ENCODE measurements around the gene PLCL1. TPM values are rescaled to one million over a fixed set of nuclear protein-coding genes. Genes with fewer than 3 reads are reported as not detected.

Gene PLCL1
- total RNA-seq, 1 experiment from 2014 or later = 0.07 TPM

- ATAC-seq = peak; percentile 99
- CTCF ChIA-PET = interaction anchor here (0.6 to 1.6 kb wide), 3 partner anchors 36 to 929 kb away, joined by 3 to 4 read pairs (median 3); no protein-coding TSS in a partner anchor
- H3K4me3 Mint-ChIP-seq = no peak overlapping the region
- H3K27me3 Mint-ChIP-seq (ENCODE audit: low read depth) = no peaks in the 10 kb centered on the region
- no peak for TF ChIP-seq ZBTB21 (CRISPR knock-in tag; IDR thresholded peaks at IDR 0.05; ENCODE audit: borderline replicate concordance)
- no peak for TF ChIP-seq EMX1 (CRISPR knock-in tag; IDR thresholded peaks at IDR 0.05)
- TF ChIP-seq GTF2I (CRISPR knock-in tag; conservative IDR thresholded peaks at IDR 0.05) = no peak
- no peak for TF ChIP-seq NR2C2 (CRISPR knock-in tag; IDR thresholded peaks at IDR 0.05)
- no peak for TF ChIP-seq ZNF425 (CRISPR knock-in tag; conservative IDR thresholded peaks at IDR 0.05)
- TF ChIP-seq ZNF219 (CRISPR knock-in tag; IDR thresholded peaks at IDR 0.05; ENCODE audit: borderline replicate concordance) = no peak
- TF ChIP-seq FOXK1 (CRISPR knock-in tag; IDR thresholded peaks at IDR 0.05) = no peak
- no peak for TF ChIP-seq ARID4B (CRISPR knock-in tag; IDR thresholded peaks at IDR 0.05; ENCODE audit: borderline replicate concordance)
- TF ChIP-seq RELA (CRISPR knock-in tag; IDR thresholded peaks at IDR 0.05; ENCODE audit: borderline replicate concordance) = no peak
- no peak for TF ChIP-seq JAZF1 (CRISPR knock-in tag; IDR thresholded peaks at IDR 0.05)
- TF ChIP-seq ZNF416 (CRISPR knock-in tag; IDR thresholded peaks at IDR 0.05) = no peak
- no peak for TF ChIP-seq PREB (CRISPR knock-in tag; IDR thresholded peaks at IDR 0.05; ENCODE audit: borderline replicate concordance)
- TF ChIP-seq ZNF532 (CRISPR knock-in tag; IDR thresholded peaks at IDR 0.05; ENCODE audit: borderline replicate concordance) = no peak
- no peak for TF ChIP-seq CREB1 (CRISPR knock-in tag; IDR thresholded peaks at IDR 0.05)
- no peak for TF ChIP-seq SMAD4 (CRISPR knock-in tag; IDR thresholded peaks at IDR 0.05)
- TF ChIP-seq GABPB1 (CRISPR knock-in tag; IDR thresholded peaks at IDR 0.05) = no peak
- peak; percentile 16 for DNase-seq (ENCODE audit: low spot score)
- H3K9me3 Mint-ChIP-seq = no peaks in the 10 kb centered on the region
- H3K36me3 Mint-ChIP-seq = no peaks in the 10 kb centered on the region
- H3K27ac Mint-ChIP-seq = no peak overlapping the region
- H3K4me1 Mint-ChIP-seq = peaks cover 5% of the 10 kb centered on the region
- POLR2A ChIA-PET = no interaction called here
Measured at GRCh38 chr2:198098918-198099317, 294.5 kb downstream of the PLCL1 start.

Data from WTC11 (cell line).